Measurements from ENCODE around the gene TUBB.
"Not testable (repeated sequence)": the region's sequence is repeated elsewhere in the genome, so short reads cannot be mapped to it uniquely, and the experiment has no call there.

TUBB gene

GRCh38 chr6:30717845-30718720 is 2.1 kb upstream of the TUBB start:
- DNase-seq (ENCODE audit: low spot score), result not testable (repeated sequence)

- no peak for DNase-seq (ENCODE audit: low spot score)
These were observed 796 bp upstream of the TUBB start for GRCh38 chr6:30719356-30719755.

GRCh38 chr6:30720738-30721197 is 616 bp downstream of the TUBB start:
- peak; percentile 71 for DNase-seq (ENCODE audit: low spot score)

- DNase-seq (ENCODE audit: low spot score), result peak; percentile 86
These were observed 1.3 kb downstream of the TUBB start for GRCh38 chr6:30721198-30722024.

- not testable (repeated sequence) for DNase-seq (ENCODE audit: low spot score)
These were observed 1.8 kb downstream of the TUBB start for GRCh38 chr6:30722025-30722279.

GRCh38 chr6:30722280-30723112 is 2.3 kb downstream of the TUBB start:
- DNase-seq (ENCODE audit: low spot score), result peak; percentile 76

GRCh38 chr6:30723159-30723842 is 3.1 kb downstream of the TUBB start:
- DNase-seq (ENCODE audit: low spot score), result not testable (repeated sequence)

- not testable (repeated sequence) for DNase-seq (ENCODE audit: low spot score)
These were observed 3.9 kb downstream of the TUBB start for GRCh38 chr6:30723843-30724741.

- DNase-seq (ENCODE audit: low spot score), result no peak
These were observed 4.9 kb downstream of the TUBB start for GRCh38 chr6:30724906-30725667.

GRCh38 chr6:30725713-30726505 is 5.8 kb downstream of the TUBB start:
- DNase-seq (ENCODE audit: low spot score), result no peak

GRCh38 chr6:30726506-30727413 is 6.6 kb downstream of the TUBB start:
- DNase-seq (ENCODE audit: low spot score), result no peak

GRCh38 chr6:30727920-30728553 is 7.9 kb downstream of the TUBB start:
- DNase-seq (ENCODE audit: low spot score), result no peak

- no peak for DNase-seq (ENCODE audit: low spot score)
These were observed 10.7 kb downstream of the TUBB start for GRCh38 chr6:30730601-30731435.

GRCh38 chr6:30732237-30732943 is 12.2 kb downstream of the TUBB start:
- no peak for DNase-seq (ENCODE audit: low spot score)

- DNase-seq (ENCODE audit: low spot score), result no peak
These were observed 15.6 kb downstream of the TUBB start for GRCh38 chr6:30735668-30736314.
